MCF 10A (cell line): ENCODE results near the gene PRSS22. TPM values are rescaled to one million over a fixed set of nuclear protein-coding genes. Genes with fewer than 3 reads are reported as not detected.

ENCODE experiments used
- BruUV-seq: library from RNA; stranded (reverse); fragments of 400-500 nt; replicated peaks from 2 replicates; lab custom pipeline; 2021; lab: Mats Ljungman, UMichigan
- CTCF ChIA-PET: fragments of 300-600 bp; sonication (Branson Sonifier 250); formaldehyde crosslinking; extraction: SDS; loops from one replicate; lab custom pipeline; 2021; ENCODE audit warnings: antibody characterized with exemption, inconsistent platforms; lab: Yijun Ruan, JAX
- POLR2A ChIA-PET: fragments of 300-600, 350-650 bp; sonication (Branson Sonifier 250); formaldehyde crosslinking; extraction: SDS; loops from one replicate; lab custom pipeline; 2020; ENCODE audit warnings: antibody characterized with exemption, inconsistent platforms; lab: Yijun Ruan, JAX
- DNase-seq: peaks from one replicate; pipeline ENCODE4 v3.0.0-alpha.2; 2018; ENCODE audit not compliant: unreplicated experiment
- H3K27ac Mint-ChIP-seq: one replicate; pipeline ENCODE4 v1.8.0; 2022; ENCODE audit warnings: mild to moderate bottlenecking, low read depth, mixed read lengths; ENCODE audit not compliant: unreplicated experiment
- H3K27me3 Mint-ChIP-seq: one replicate; pipeline ENCODE4 v1.8.0; 2022; ENCODE audit warnings: mixed read lengths; ENCODE audit not compliant: insufficient read depth, unreplicated experiment
- H3K36me3 Mint-ChIP-seq: one replicate; pipeline ENCODE4 v1.8.0; 2022; ENCODE audit warnings: mild to moderate bottlenecking, moderate library complexity, mixed read lengths; ENCODE audit not compliant: insufficient read depth, unreplicated experiment
- H3K4me1 Mint-ChIP-seq: one replicate; pipeline ENCODE4 v1.8.0; 2022; ENCODE audit warnings: mixed read lengths; ENCODE audit not compliant: insufficient read depth, unreplicated experiment
- H3K4me3 Mint-ChIP-seq: one replicate; pipeline ENCODE4 v1.8.0; 2022; ENCODE audit warnings: mild to moderate bottlenecking, moderate library complexity, mixed read lengths; ENCODE audit not compliant: unreplicated experiment
- H3K9me3 Mint-ChIP-seq: one replicate; pipeline ENCODE4 v1.8.0; 2022; ENCODE audit warnings: mixed read lengths; ENCODE audit not compliant: unreplicated experiment
- intact Hi-C: fragments of 100-400 bp; cut with micrococcal nuclease; formaldehyde crosslinking; loops from 2 replicates; pipeline ENCODE4 v1.14.1; 2022
- total RNA-seq: library from RNA; stranded (reverse); gene quantifications from 2 replicates; pipeline ENCODE4 v1.2.3, GENCODE V29; 2022
- TF ChIP-seq, protein P1 (sequence below): fragments of 200-600 bp; IDR thresholded peaks from one replicate; pipeline ENCODE4 v1.8.0; 2022; ENCODE audit warnings: antibody characterized with exemption, mild to moderate bottlenecking; ENCODE audit not compliant: unreplicated experiment

The PRSS22 gene
- total RNA-seq, 1 experiment from 2014 or later = not detected

- Mint-ChIP-seq H3K9me3 (no peaks in the 10 kb centered on the region), H3K27me3 (no peaks in the 10 kb centered on the region), H3K4me1 (peaks cover 31% of the 10 kb centered on the region), H3K36me3 (no peaks in the 10 kb centered on the region), H3K27ac (peak overlapping the region; percentile 82), H3K4me3 (no peak overlapping the region)
- POLR2A ChIA-PET = interaction anchor here (0.8 to 1.5 kb wide), 4 partner anchors 8 to 84 kb away, joined by 3 to 6 read pairs (median 4); no protein-coding TSS in a partner anchor
- DNase-seq = no peak
- intact Hi-C loops = loop anchor here (2.0 to 5.0 kb wide), 2 partner anchors 68 to 70 kb away; no protein-coding TSS in a partner anchor
- TF ChIP-seq, protein P1, sequence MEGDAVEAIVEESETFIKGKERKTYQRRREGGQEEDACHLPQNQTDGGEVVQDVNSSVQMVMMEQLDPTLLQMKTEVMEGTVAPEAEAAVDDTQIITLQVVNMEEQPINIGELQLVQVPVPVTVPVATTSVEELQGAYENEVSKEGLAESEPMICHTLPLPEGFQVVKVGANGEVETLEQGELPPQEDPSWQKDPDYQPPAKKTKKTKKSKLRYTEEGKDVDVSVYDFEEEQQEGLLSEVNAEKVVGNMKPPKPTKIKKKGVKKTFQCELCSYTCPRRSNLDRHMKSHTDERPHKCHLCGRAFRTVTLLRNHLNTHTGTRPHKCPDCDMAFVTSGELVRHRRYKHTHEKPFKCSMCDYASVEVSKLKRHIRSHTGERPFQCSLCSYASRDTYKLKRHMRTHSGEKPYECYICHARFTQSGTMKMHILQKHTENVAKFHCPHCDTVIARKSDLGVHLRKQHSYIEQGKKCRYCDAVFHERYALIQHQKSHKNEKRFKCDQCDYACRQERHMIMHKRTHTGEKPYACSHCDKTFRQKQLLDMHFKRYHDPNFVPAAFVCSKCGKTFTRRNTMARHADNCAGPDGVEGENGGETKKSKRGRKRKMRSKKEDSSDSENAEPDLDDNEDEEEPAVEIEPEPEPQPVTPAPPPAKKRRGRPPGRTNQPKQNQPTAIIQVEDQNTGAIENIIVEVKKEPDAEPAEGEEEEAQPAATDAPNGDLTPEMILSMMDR = no peak
- no TSS peak for BruUV-seq
- CTCF ChIA-PET = interaction anchor here (0.7 kb wide), 1 partner anchor 40 kb away, joined by 3 read pairs; no protein-coding TSS in a partner anchor
Measured at GRCh38 chr16:2836646-2837508, 21.1 kb downstream of the PRSS22 start.

GRCh38 chr16:2835638-2836493 lies 22.1 kb downstream of the PRSS22 start:
- CTCF ChIA-PET = interaction anchor here (0.7 kb wide), 1 partner anchor 41 kb away, joined by 3 read pairs; no protein-coding TSS in a partner anchor
- intact Hi-C loops = loop anchor here (2.0 to 5.0 kb wide), 2 partner anchors 67 to 71 kb away; no protein-coding TSS in a partner anchor
- no TSS peak for BruUV-seq
- peak overlapping the region; percentile 82 for H3K27ac Mint-ChIP-seq
- DNase-seq = peak; percentile 97
- H3K4me3 Mint-ChIP-seq = peak overlapping the region; percentile 65
- H3K27me3 Mint-ChIP-seq = no peaks in the 10 kb centered on the region
- TF ChIP-seq, protein P1 = peak; percentile 15
- POLR2A ChIA-PET = interaction anchor here (0.8 to 1.5 kb wide), 4 partner anchors 9 to 83 kb away, joined by 3 to 6 read pairs (median 4); no protein-coding TSS in a partner anchor
- H3K9me3 Mint-ChIP-seq = no peaks in the 10 kb centered on the region
- H3K4me1 Mint-ChIP-seq = peaks cover 31% of the 10 kb centered on the region
- H3K36me3 Mint-ChIP-seq = no peaks in the 10 kb centered on the region

GRCh38 chr16:2834968-2835367 lies 23.0 kb downstream of the PRSS22 start:
- Mint-ChIP-seq H3K9me3 (no peaks in the 10 kb centered on the region), H3K4me1 (peaks cover 31% of the 10 kb centered on the region), H3K27ac (peak overlapping the region; percentile 82), H3K27me3 (no peaks in the 10 kb centered on the region), H3K36me3 (no peaks in the 10 kb centered on the region), H3K4me3 (no peak overlapping the region)
- TF ChIP-seq, protein P1 = no peak
- CTCF ChIA-PET = no interaction called here
- POLR2A ChIA-PET = no interaction called here
- intact Hi-C loops = loop anchor here (5.0 kb wide), 1 partner anchor 72 kb away; no protein-coding TSS in a partner anchor
- no TSS peak for BruUV-seq
- no peak for DNase-seq
